Measurements from ENCODE around the gene PPFIBP2. TPM values are rescaled to one million over a fixed set of nuclear protein-coding genes. Genes with fewer than 3 reads are reported as not detected.

Gene PPFIBP2
- total and polyA plus RNA-seq, 10 donors: 17.2 to 75.1 (median 40.4) TPM

GRCh38 chr11:7520011-7520942, 6.5 kb downstream of the PPFIBP2 start:
- no peak overlapping the region for H3K4me3 ChIP-seq
- intact Hi-C loops (cut with DNase I; ENCODE audit: low total_unique reads): no loop called here
- no peaks in the 10 kb centered on the region for H3K9me3 ChIP-seq
- no peaks in the 10 kb centered on the region for H3K36me3 ChIP-seq
- DNase-seq: no peak
- peaks cover 0 to 4% (median 0%) of the 10 kb centered on the region in 7 donors for H3K27me3 ChIP-seq (replicated peaks in 1 of 7)
- peak overlapping the region; percentile 24 to 85 (median 70) for H3K27ac ChIP-seq
- peaks cover 4 to 79% (median 57%) of the 10 kb centered on the region in 6 donors for H3K4me1 ChIP-seq
- 62 to 85% (median 65%) methylated on average over 18 of the region's 18 CpGs for WGBS, 5 donors
- TF ChIP-seq POLR2A (IDR thresholded peaks at IDR 0.05) (no peak), POLR2AphosphoS5 (IDR thresholded peaks at IDR 0.05) (no peak), CTCF (IDR thresholded peaks at IDR 0.05 in 8 of 11, conservative IDR thresholded peaks at IDR 0.05 in 3 of 11) (no peak)

- no peak overlapping the region for H3K4me3 ChIP-seq
- H3K27ac ChIP-seq: peak overlapping the region; percentile 24 to 85 (median 70)
- H3K27me3 ChIP-seq (replicated peaks in 1 of 7): peaks cover 0 to 4% (median 0%) of the 10 kb centered on the region in 7 donors
- H3K4me1 ChIP-seq: peaks cover 0 to 72% (median 53%) of the 10 kb centered on the region in 6 donors
- no peaks in the 10 kb centered on the region for H3K36me3 ChIP-seq
- no peak for DNase-seq
- TF ChIP-seq POLR2A (IDR thresholded peaks at IDR 0.05): no peak
- TF ChIP-seq POLR2AphosphoS5 (IDR thresholded peaks at IDR 0.05): peak in 1 of 3 donors; percentile 26
- 0 to 28% (median 0%) methylated on average over 1 to 2 of the region's 2 CpGs for WGBS, 5 donors
- intact Hi-C loops (cut with DNase I; ENCODE audit: low total_unique reads): no loop called here
- H3K9me3 ChIP-seq: no peaks in the 10 kb centered on the region
Measured at GRCh38 chr11:7520981-7521487, 7.2 kb downstream of the PPFIBP2 start.

GRCh38 chr11:7522121-7522520, 8.3 kb downstream of the PPFIBP2 start:
- TF ChIP-seq CTCF (IDR thresholded peaks at IDR 0.05 in 8 of 11, conservative IDR thresholded peaks at IDR 0.05 in 3 of 11) (no peak), POLR2A (IDR thresholded peaks at IDR 0.05) (no peak), POLR2AphosphoS5 (IDR thresholded peaks at IDR 0.05) (no peak)
- Histone ChIP-seq H3K36me3 (no peaks in the 10 kb centered on the region), H3K4me1 (peaks cover 0 to 68% (median 52%) of the 10 kb centered on the region in 6 donors), H3K4me3 (no peak overlapping the region), H3K27me3 (replicated peaks in 1 of 7) (peaks cover 0 to 4% (median 0%) of the 10 kb centered on the region in 7 donors), H3K27ac (peak overlapping the region in 6 of 8 donors; percentile 35 to 85 (median 74)), H3K9me3 (no peaks in the 10 kb centered on the region)
- no peak for DNase-seq
- intact Hi-C loops (cut with DNase I; ENCODE audit: low total_unique reads): no loop called here
- 57 to 79% (median 61%) methylated on average over 4 of the region's 4 CpGs for WGBS, 5 donors

GRCh38 chr11:7522546-7522945, 8.7 kb downstream of the PPFIBP2 start:
- TF ChIP-seq POLR2AphosphoS5 (IDR thresholded peaks at IDR 0.05) (no peak), CTCF (IDR thresholded peaks at IDR 0.05 in 8 of 11, conservative IDR thresholded peaks at IDR 0.05 in 3 of 11) (no peak), POLR2A (IDR thresholded peaks at IDR 0.05) (no peak)
- 86 to 94% (median 89%) methylated on average over 4 of the region's 4 CpGs for WGBS, 5 donors
- Histone ChIP-seq H3K27ac (peak overlapping the region in 5 of 8 donors; percentile 67 to 85 (median 75)), H3K4me1 (peaks cover 0 to 72% (median 54%) of the 10 kb centered on the region in 6 donors), H3K36me3 (no peaks in the 10 kb centered on the region), H3K4me3 (no peak overlapping the region), H3K9me3 (no peaks in the 10 kb centered on the region), H3K27me3 (replicated peaks in 1 of 7) (peaks cover 0 to 4% (median 0%) of the 10 kb centered on the region in 7 donors)
- no peak for DNase-seq
- intact Hi-C loops (cut with DNase I; ENCODE audit: low total_unique reads): no loop called here
